NAMALWA (cell line): ENCODE results near the gene TRAF4.
"Not testable (repeated sequence)": the region's sequence is repeated elsewhere in the genome, so short reads cannot be mapped to it uniquely, and the experiment has no call there.

ENCODE experiments used
- DNase-seq: peaks from one replicate; pipeline ENCODE4 v3.0.0-alpha.2; 2015; ENCODE audit warnings: low spot score

TRAF4 gene

GRCh38 chr17:28783161-28783560 is 39.4 kb downstream of the TRAF4 start:
- no peak for DNase-seq

GRCh38 chr17:28788100-28788499 is 44.3 kb downstream of the TRAF4 start:
- no peak for DNase-seq

GRCh38 chr17:28792877-28793661 is 49.3 kb downstream of the TRAF4 start:
- peak; percentile 37 for DNase-seq

GRCh38 chr17:28794846-28795441 is 51.1 kb downstream of the TRAF4 start:
- DNase-seq, result not testable (repeated sequence)

GRCh38 chr17:28796062-28796461 is 52.3 kb downstream of the TRAF4 start:
- no peak for DNase-seq
